H1 (cell line): ENCODE data around the gene MOK. TPM values are rescaled to one million over a fixed set of nuclear protein-coding genes. Genes with fewer than 3 reads are reported as not detected.

ENCODE experiments used
- CTCF ChIA-PET: fragments of 300-600 bp; sonication (Branson Sonifier 250); formaldehyde crosslinking; loops from one replicate; lab custom pipeline; 2021; ENCODE audit not compliant: partially characterized antibody; lab: Charles Lee
- POLR2A ChIA-PET: fragments of 300-600 bp; sonication (Branson Sonifier 250); formaldehyde crosslinking; loops from one replicate; lab custom pipeline; 2021; ENCODE audit warnings: inconsistent platforms; ENCODE audit not compliant: partially characterized antibody; lab: Charles Lee
- DNase-seq, 2 experiments: peaks; one replicate each; pipeline versions ENCODE4 v3.0.0 to v3.0.0-alpha.2; 2010 to 2022; ENCODE audit warnings: low spot score in 2 of 2, low read depth in 1 of 2, mixed read lengths in 1 of 2
- FAIRE-seq: peaks from 2 replicates; lab custom pipeline; 2011; peaks lifted over from hg19 to GRCh38; lab: Jason Lieb, UNC
- H2AFZ ChIP-seq: 2 replicates; pipeline ENCODE4 v1.8.1; 2012; ENCODE audit warnings: low read length, inconsistent platforms
- H2AK5ac ChIP-seq: 2 replicates; pipeline ENCODE4 v1.6.1; 2013; ENCODE audit warnings: low read depth, low read length
- H2BK120ac ChIP-seq: replicated peaks from 2 replicates; pipeline ENCODE3; 2013; ENCODE audit warnings: low read depth, low read length, inconsistent platforms
- H2BK12ac ChIP-seq: 2 replicates; pipeline ENCODE4 v1.6.1; 2013; ENCODE audit warnings: low read depth, low read length
- H2BK15ac ChIP-seq: 2 replicates; pipeline ENCODE4 v1.6.1; 2013; ENCODE audit warnings: low read length
- H2BK20ac ChIP-seq: 2 replicates; pipeline ENCODE4 v1.6.1; 2013; ENCODE audit warnings: low read length
- H2BK5ac ChIP-seq: 2 replicates; pipeline ENCODE4 v1.6.1; 2013; ENCODE audit warnings: low read depth, low read length
- H3K14ac ChIP-seq: 2 replicates; pipeline ENCODE4 v1.6.1; 2013; ENCODE audit warnings: inconsistent platforms; ENCODE audit not compliant: insufficient read length
- H3K18ac ChIP-seq: 2 replicates; pipeline ENCODE4 v1.6.1; 2013; ENCODE audit warnings: low read length; ENCODE audit errors: extremely low read depth
- H3K23ac ChIP-seq: 2 replicates; pipeline ENCODE4 v1.6.1; 2013; ENCODE audit warnings: inconsistent platforms; ENCODE audit not compliant: insufficient read length
- H3K23me2 ChIP-seq: 2 replicates; pipeline ENCODE4 v1.6.1; 2013; ENCODE audit warnings: low read depth, low read length
- H3K27ac ChIP-seq: 2 replicates; pipeline ENCODE4 v1.6.1; 2011; ENCODE audit warnings: low read depth, low read length, inconsistent platforms
- H3K27me3 ChIP-seq, 4 experiments: replicated peaks in 1 of 4; 1 replicate in 1 of 4; 2 replicates in 3 of 4; pipeline versions ENCODE4 v1.6.1 to v1.8.1; 2011 to 2013; ENCODE audit warnings: low read length in 3 of 4, mild to moderate bottlenecking in 3 of 4, inconsistent platforms in 2 of 4, mixed read lengths in 2 of 4, moderate library complexity in 1 of 4; ENCODE audit not compliant: control insufficient read depth in 3 of 4, insufficient read depth in 3 of 4; ENCODE audit errors: extremely low read depth in 1 of 4
- H3K36me3 ChIP-seq, 4 experiments: 2 replicates each; pipeline versions ENCODE4 v1.6.1 to v1.8.1; 2011 to 2013; ENCODE audit warnings: mild to moderate bottlenecking in 4 of 4, low read length in 3 of 4, moderate library complexity in 2 of 4, control low read depth in 1 of 4, inconsistent platforms in 1 of 4; ENCODE audit not compliant: insufficient read depth in 4 of 4, control insufficient read depth in 2 of 4
- H3K4ac ChIP-seq: replicated peaks from 2 replicates; pipeline ENCODE3; 2013; ENCODE audit warnings: low read length, low read depth, mixed read lengths, inconsistent platforms; ENCODE audit not compliant: insufficient read length
- H3K4me1 ChIP-seq, 4 experiments: replicated peaks in 1 of 4; 1 replicate in 1 of 4; 2 replicates in 3 of 4; pipeline versions ENCODE4 v1.6.1 to v1.8.1; 2011 to 2013; ENCODE audit warnings: low read length in 3 of 4, inconsistent platforms in 2 of 4, mixed read lengths in 1 of 4; ENCODE audit not compliant: insufficient read depth in 4 of 4, control insufficient read depth in 3 of 4
- H3K4me2 ChIP-seq, 2 experiments: 2 replicates each; pipeline versions ENCODE4 v1.6.1 to v1.8.1; 2011 to 2013; ENCODE audit warnings: low read depth in 2 of 2, low read length in 2 of 2, control low read depth in 1 of 2, inconsistent platforms in 1 of 2, mild to moderate bottlenecking in 1 of 2; ENCODE audit not compliant: insufficient read depth in 1 of 2
- H3K4me3 ChIP-seq, 4 experiments: fragments of 200-600, 300-600 bp in 1 of 4; sonication (generic), shearing (Covaris generic), sonication (Bioruptor Twin) in 1 of 4; 2 replicates each; pipeline versions ENCODE4 v1.5.1 to v1.8.1; 2011 to 2016; ENCODE audit warnings: low read length in 4 of 4, low read depth in 3 of 4, control low read depth in 2 of 4, inconsistent platforms in 2 of 4, mild to moderate bottlenecking in 2 of 4, mixed read lengths in 1 of 4, moderate library complexity in 1 of 4; ENCODE audit not compliant: insufficient read depth in 2 of 4; ENCODE audit errors: extremely low read depth in 1 of 4
- H3K56ac ChIP-seq: replicated peaks from 2 replicates; pipeline ENCODE3; 2013; ENCODE audit warnings: low read depth, mild to moderate bottlenecking, mixed read lengths, low read length, inconsistent platforms; ENCODE audit not compliant: insufficient read length
- H3K79me1 ChIP-seq: 2 replicates; pipeline ENCODE4 v1.6.1; 2013; ENCODE audit warnings: low read depth, low read length, control low read depth
- H3K79me2 ChIP-seq, 2 experiments: 2 replicates each; pipeline versions ENCODE4 v1.6.1 to v1.8.1; 2012 to 2013; ENCODE audit warnings: low read length in 2 of 2, mild to moderate bottlenecking in 2 of 2, inconsistent platforms in 1 of 2; ENCODE audit not compliant: insufficient read depth in 2 of 2, control insufficient read depth in 1 of 2
- H3K9ac ChIP-seq, 4 experiments: replicated peaks in 1 of 4; 1 replicate in 1 of 4; 2 replicates in 3 of 4; pipeline versions ENCODE4 v1.6.1 to v1.8.1; 2011 to 2013; ENCODE audit warnings: low read depth in 3 of 4, low read length in 3 of 4, control low read depth in 2 of 4, mild to moderate bottlenecking in 2 of 4, moderate library complexity in 2 of 4, inconsistent platforms in 1 of 4; ENCODE audit errors: extremely low read depth in 1 of 4
- H3K9me3 ChIP-seq, 2 experiments: 2 replicates each; pipeline versions ENCODE4 v1.6.1 to v1.8.1; 2012 to 2013; ENCODE audit warnings: mild to moderate bottlenecking in 2 of 2, moderate library complexity in 2 of 2, control low read depth in 1 of 2, inconsistent platforms in 1 of 2, low read depth in 1 of 2, low read length in 1 of 2, mixed read lengths in 1 of 2; ENCODE audit not compliant: insufficient read depth in 2 of 2
- H4K20me1 ChIP-seq, 2 experiments: replicated peaks in 1 of 2; 2 replicates each; pipeline versions ENCODE3 to v1.8.1; 2011 to 2013; ENCODE audit warnings: inconsistent platforms in 2 of 2, low read length in 2 of 2, mild to moderate bottlenecking in 1 of 2; ENCODE audit not compliant: insufficient read depth in 2 of 2, control insufficient read depth in 1 of 2
- H4K5ac ChIP-seq: 2 replicates; pipeline ENCODE4 v1.6.1; 2013; ENCODE audit warnings: low read length, low read depth, mixed read lengths, inconsistent platforms; ENCODE audit not compliant: insufficient read length
- H4K8ac ChIP-seq: 2 replicates; pipeline ENCODE4 v1.8.0; 2013; ENCODE audit warnings: mild to moderate bottlenecking, moderate library complexity, low read length, inconsistent platforms; ENCODE audit not compliant: insufficient read depth; ENCODE audit errors: extremely low read depth
- H4K91ac ChIP-seq: replicated peaks from 2 replicates; pipeline ENCODE3; 2013; ENCODE audit warnings: low read length, mixed read lengths, inconsistent platforms; ENCODE audit not compliant: insufficient read length
- ASH2L ChIP-seq: fragments of 200-600, 300-600 bp; sonication (generic); IDR thresholded peaks from one replicate; pipeline ENCODE4 v1.7.1; 2017; ENCODE audit warnings: low read length
- EP300 ChIP-seq, 2 experiments: IDR thresholded peaks; 1 replicate in 1 of 2; 2 replicates in 1 of 2; pipeline ENCODE4 v1.6.1; 2011 to 2012; ENCODE audit warnings: low read depth in 2 of 2, low read length in 2 of 2, mild to moderate bottlenecking in 2 of 2, borderline replicate concordance in 1 of 2, inconsistent platforms in 1 of 2, moderate library complexity in 1 of 2
- JUN ChIP-seq: IDR thresholded peaks from 2 replicates; pipeline ENCODE4 v1.6.1; 2011; ENCODE audit warnings: low read depth, mild to moderate bottlenecking, improper control_type of control experiment, low read length
- POLR2AphosphoS5 ChIP-seq: IDR thresholded peaks from 2 replicates; pipeline ENCODE4 v1.6.1; 2011; ENCODE audit warnings: low read depth, low read length
- SP1 ChIP-seq: IDR thresholded peaks from 2 replicates; pipeline ENCODE4 v1.6.1; 2011; ENCODE audit warnings: low read depth, low read length
- TAF7 ChIP-seq: optimal IDR thresholded peaks from 2 replicates; pipeline ENCODE3; 2011; ENCODE audit warnings: low read depth, mild to moderate bottlenecking, inconsistent platforms, low read length, moderate library complexity, borderline replicate concordance
- YY1 ChIP-seq: IDR thresholded peaks from 2 replicates; pipeline ENCODE4 v1.6.1; 2011; ENCODE audit warnings: low read depth, mild to moderate bottlenecking, low read length
- WGBS, 2 experiments: shearing (Covaris generic) in 1 of 2; methylation state at CpG; one replicate each; pipeline versions ENCODE4 v1.1.6 to v1.1.7; 2013 to 2015; ENCODE audit warnings: low lambda C conversion rate in 2 of 2, mixed read lengths in 2 of 2, inconsistent platforms in 1 of 2, low coverage in 1 of 2, missing lambda C conversion rate in 1 of 2; ENCODE audit not compliant: insufficient replicate concordance in 2 of 2, insufficient coverage in 1 of 2, insufficient read length in 1 of 2; ENCODE audit errors: extremely low coverage in 1 of 2, missing lambda C conversion rate in 1 of 2; 5-methylcytosine and 5-hydroxymethylcytosine counted together
- polyA plus RNA-seq, 7 experiments: library from polyadenylated mRNA; depleted of rRNA in 3 of 7; stranded (reverse) in 5 of 7; unstranded in 2 of 7; fragments of >200 nt in 5 of 7; fragments of 200-250 nt in 2 of 7; gene quantifications; 1 replicate in 5 of 7; 2 replicates in 1 of 7; 4 replicates in 1 of 7; pipeline versions ENCODE4 v1.2.1 to v1.2.3, GENCODE V29; 2011 to 2013; ENCODE audit warnings: missing spikeins in 2 of 7, mixed read lengths in 2 of 7
- total RNA-seq: library from RNA; stranded (reverse); fragmentation: NEBNext Ultra II Directional; extraction: Animal tissue kit (Norgen Biotek cat#: 25700); gene quantifications from 2 replicates; pipeline ENCODE4 v1.2.1, GENCODE V29; 2021
- TF ChIP-seq, protein P1 (sequence below), 3 experiments: IDR thresholded peaks; 1 replicate in 2 of 3; 2 replicates in 1 of 3; pipeline versions ENCODE4 v1.5.1 to v1.6.1; 2011; ENCODE audit warnings: low read length in 3 of 3, mild to moderate bottlenecking in 3 of 3, inconsistent platforms in 2 of 3, low read depth in 1 of 3, moderate library complexity in 1 of 3; ENCODE audit not compliant: insufficient read depth in 1 of 3; ENCODE audit errors: control extremely low read depth in 1 of 3
- TF ChIP-seq, protein P2 (sequence below): IDR thresholded peaks from 2 replicates; pipeline ENCODE4 v1.6.1; 2012; ENCODE audit warnings: low read length, inconsistent platforms

The MOK gene
- total and polyA plus RNA-seq, 2 of the 8 experiments (the other 6 are each of a cell fraction or from before 2014, with no cell fraction given), result 2.1 to 2.5 TPM

DNA sequence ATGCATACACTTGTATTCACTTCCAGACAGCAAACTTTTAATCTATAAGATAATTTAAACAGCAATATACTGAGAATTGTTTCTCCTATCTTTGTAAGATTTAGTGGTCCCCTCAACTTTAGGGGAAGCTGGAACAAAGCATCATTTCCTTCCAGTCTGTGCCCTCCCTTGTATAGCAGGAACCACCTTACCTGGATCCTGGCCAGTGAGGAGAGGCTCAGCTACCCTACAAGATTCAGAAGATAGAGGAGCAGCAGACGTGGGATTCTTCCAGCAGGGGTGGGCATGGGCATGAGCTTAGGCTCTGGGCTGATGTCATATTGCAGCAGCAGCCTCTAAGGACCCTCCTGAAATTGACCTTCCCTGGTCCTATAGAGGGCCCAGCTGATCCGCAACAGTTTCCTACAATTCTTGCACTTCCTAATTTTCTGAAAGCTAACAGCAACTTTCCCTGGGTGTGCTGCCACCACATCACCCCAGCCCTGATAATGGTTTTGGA, 21.3 kb downstream of the MOK start:
- Histone ChIP-seq H2BK120ac (no peak overlapping the region), H4K91ac (no peak overlapping the region), H2BK15ac (no peak overlapping the region), H3K23ac (no peak overlapping the region), H3K56ac (no peak overlapping the region), H3K4me1 (no peaks in the 10 kb centered on the region), H2BK12ac (no peak overlapping the region), H3K9me3 (0 out of 4 replicates have a peak, but pooled peaks cover 0 to 2% of the 10 kb centered on the region in 2 experiments), H2BK5ac (no peak overlapping the region), H4K8ac (no peak overlapping the region), H3K4ac (no peak overlapping the region), H3K18ac (no peak overlapping the region), H3K4me2 (no peak overlapping the region), H4K5ac (no peak overlapping the region), H3K14ac (no peak overlapping the region), H4K20me1 (no peaks in the 10 kb centered on the region), H3K4me3 (no peak overlapping the region), H2BK20ac (no peak overlapping the region), H3K79me2 (no peaks in the 10 kb centered on the region), H3K9ac (no peak overlapping the region), H3K27ac (no peak overlapping the region), H2AK5ac (no peak overlapping the region), H3K79me1 (no peaks in the 10 kb centered on the region), H3K36me3 (no peaks in the 10 kb centered on the region), H3K27me3 (no peaks in the 10 kb centered on the region), H3K23me2 (no peaks in the 10 kb centered on the region), H2AFZ (no peak overlapping the region)
- FAIRE-seq, result no peak
- POLR2A ChIA-PET, result no interaction called here
- DNase-seq, result no peak
- CTCF ChIA-PET, result interaction anchor here (0.8 to 2.0 kb wide), 4 partner anchors 9 to 75 kb away, joined by 3 to 8 read pairs (median 4); no protein-coding TSS in a partner anchor
- 77% methylated on average over 2 of the region's 2 CpGs; no CpG with 5 or more reads in 1 of the 2 experiments for WGBS, 2 experiments
- TF ChIP-seq SP1 (no peak), YY1 (no peak), ASH2L (no peak), JUN (no peak), EP300 (IDR thresholded peaks at IDR 0.05; ENCODE audit: borderline replicate concordance in 1 of 2, low read depth in 2 of 2, low read length in 2 of 2) (no peak), POLR2AphosphoS5 (no peak), TAF7 (no peak)
- TF ChIP-seq, protein P1, sequence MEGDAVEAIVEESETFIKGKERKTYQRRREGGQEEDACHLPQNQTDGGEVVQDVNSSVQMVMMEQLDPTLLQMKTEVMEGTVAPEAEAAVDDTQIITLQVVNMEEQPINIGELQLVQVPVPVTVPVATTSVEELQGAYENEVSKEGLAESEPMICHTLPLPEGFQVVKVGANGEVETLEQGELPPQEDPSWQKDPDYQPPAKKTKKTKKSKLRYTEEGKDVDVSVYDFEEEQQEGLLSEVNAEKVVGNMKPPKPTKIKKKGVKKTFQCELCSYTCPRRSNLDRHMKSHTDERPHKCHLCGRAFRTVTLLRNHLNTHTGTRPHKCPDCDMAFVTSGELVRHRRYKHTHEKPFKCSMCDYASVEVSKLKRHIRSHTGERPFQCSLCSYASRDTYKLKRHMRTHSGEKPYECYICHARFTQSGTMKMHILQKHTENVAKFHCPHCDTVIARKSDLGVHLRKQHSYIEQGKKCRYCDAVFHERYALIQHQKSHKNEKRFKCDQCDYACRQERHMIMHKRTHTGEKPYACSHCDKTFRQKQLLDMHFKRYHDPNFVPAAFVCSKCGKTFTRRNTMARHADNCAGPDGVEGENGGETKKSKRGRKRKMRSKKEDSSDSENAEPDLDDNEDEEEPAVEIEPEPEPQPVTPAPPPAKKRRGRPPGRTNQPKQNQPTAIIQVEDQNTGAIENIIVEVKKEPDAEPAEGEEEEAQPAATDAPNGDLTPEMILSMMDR (IDR thresholded peaks at IDR 0.05; ENCODE audit: control extremely low read depth in 1 of 3, insufficient read depth in 1 of 3, low read depth in 1 of 3, low read length in 3 of 3), result no peak
- TF ChIP-seq, protein P2, sequence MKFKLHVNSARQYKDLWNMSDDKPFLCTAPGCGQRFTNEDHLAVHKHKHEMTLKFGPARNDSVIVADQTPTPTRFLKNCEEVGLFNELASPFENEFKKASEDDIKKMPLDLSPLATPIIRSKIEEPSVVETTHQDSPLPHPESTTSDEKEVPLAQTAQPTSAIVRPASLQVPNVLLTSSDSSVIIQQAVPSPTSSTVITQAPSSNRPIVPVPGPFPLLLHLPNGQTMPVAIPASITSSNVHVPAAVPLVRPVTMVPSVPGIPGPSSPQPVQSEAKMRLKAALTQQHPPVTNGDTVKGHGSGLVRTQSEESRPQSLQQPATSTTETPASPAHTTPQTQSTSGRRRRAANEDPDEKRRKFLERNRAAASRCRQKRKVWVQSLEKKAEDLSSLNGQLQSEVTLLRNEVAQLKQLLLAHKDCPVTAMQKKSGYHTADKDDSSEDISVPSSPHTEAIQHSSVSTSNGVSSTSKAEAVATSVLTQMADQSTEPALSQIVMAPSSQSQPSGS, result no peak
